Breast epithelium (tissue), 3 donors: Measurements from ENCODE around the gene ATG16L1.

Experiments
- CTCF ChIP-seq, 3 donors: fragments of 450-650 bp; IDR thresholded peaks; one replicate each; pipeline ENCODE4 v1.5.1; 2016 to 2017; ENCODE audit warnings: antibody characterized with exemption in 3 of 3, mild to moderate bottlenecking in 3 of 3, moderate library complexity in 3 of 3
- POLR2AphosphoS5 ChIP-seq, 3 donors: sonication (generic); formaldehyde crosslinking; IDR thresholded peaks; one replicate each; pipeline ENCODE4 v1.6.1; 2017; ENCODE audit warnings: antibody characterized with exemption in 3 of 3

- TF ChIP-seq POLR2AphosphoS5 (IDR thresholded peaks at IDR 0.05) (no peak), CTCF (IDR thresholded peaks at IDR 0.05) (no peak)
Measured at GRCh38 chr2:233235977-233236376, 15.5 kb upstream of the ATG16L1 start.
